ENCODE measurements around the gene MOV10. TPM values are rescaled to one million over a fixed set of nuclear protein-coding genes. Genes with fewer than 3 reads are reported as not detected.
A peak's percentile ranks its signal among the peaks of the same experiment; 100 is the strongest.

MOV10 gene, protein sequence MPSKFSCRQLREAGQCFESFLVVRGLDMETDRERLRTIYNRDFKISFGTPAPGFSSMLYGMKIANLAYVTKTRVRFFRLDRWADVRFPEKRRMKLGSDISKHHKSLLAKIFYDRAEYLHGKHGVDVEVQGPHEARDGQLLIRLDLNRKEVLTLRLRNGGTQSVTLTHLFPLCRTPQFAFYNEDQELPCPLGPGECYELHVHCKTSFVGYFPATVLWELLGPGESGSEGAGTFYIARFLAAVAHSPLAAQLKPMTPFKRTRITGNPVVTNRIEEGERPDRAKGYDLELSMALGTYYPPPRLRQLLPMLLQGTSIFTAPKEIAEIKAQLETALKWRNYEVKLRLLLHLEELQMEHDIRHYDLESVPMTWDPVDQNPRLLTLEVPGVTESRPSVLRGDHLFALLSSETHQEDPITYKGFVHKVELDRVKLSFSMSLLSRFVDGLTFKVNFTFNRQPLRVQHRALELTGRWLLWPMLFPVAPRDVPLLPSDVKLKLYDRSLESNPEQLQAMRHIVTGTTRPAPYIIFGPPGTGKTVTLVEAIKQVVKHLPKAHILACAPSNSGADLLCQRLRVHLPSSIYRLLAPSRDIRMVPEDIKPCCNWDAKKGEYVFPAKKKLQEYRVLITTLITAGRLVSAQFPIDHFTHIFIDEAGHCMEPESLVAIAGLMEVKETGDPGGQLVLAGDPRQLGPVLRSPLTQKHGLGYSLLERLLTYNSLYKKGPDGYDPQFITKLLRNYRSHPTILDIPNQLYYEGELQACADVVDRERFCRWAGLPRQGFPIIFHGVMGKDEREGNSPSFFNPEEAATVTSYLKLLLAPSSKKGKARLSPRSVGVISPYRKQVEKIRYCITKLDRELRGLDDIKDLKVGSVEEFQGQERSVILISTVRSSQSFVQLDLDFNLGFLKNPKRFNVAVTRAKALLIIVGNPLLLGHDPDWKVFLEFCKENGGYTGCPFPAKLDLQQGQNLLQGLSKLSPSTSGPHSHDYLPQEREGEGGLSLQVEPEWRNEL
- polyA plus RNA-seq (2013, experiment 1 of 2), result 48.3 TPM
- 41.3 TPM for polyA plus RNA-seq (2013, experiment 2 of 2)

DNA sequence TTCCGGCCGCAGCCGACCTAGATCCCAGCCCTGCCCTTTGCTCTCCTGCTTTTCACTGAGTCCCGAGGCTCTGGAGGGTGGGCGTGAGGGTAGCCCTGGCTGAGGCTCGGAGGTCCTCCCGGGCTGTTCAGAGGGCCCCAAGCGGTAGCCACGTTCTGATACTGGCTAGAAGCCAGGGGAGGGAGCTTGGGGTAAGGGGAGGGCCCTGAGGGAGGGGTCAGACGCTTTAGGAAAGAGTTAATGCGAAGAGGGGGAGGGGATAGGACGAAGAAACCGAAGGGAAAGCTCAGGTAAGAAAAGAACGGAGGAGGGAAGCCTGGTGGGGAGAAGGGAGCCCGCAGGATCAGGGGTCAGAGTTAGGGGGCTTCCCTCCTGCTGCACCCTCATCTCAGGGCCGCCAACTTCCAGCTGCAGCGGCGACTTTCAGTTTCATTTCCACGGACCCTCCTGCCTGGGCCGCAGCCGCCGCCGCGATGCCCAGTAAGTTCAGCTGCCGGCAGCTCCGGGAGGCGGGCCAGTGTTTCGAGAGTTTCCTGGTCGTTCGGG, at the start of gene MOV10:
TSS of gene MOV10 (plus strand) at position 220 of the 546 bp plus-strand sequence. CDS start at position 474, 254 bp downstream.
- Histone ChIP-seq H3K9me3 (ENCODE audit: control insufficient read depth, low read length) (no peaks in the 10 kb centered on the region), H3K4me3 (ENCODE audit: extremely low read depth, insufficient read depth, low read length, poor library complexity, severe bottlenecking) (peak within 1 kb of the TSS; percentile 64), H3K4me1 (ENCODE audit: control insufficient read depth, insufficient read depth, low read length, poor library complexity, severe bottlenecking) (peaks cover 5% of the 10 kb centered on the region), H3K36me3 (ENCODE audit: control insufficient read depth, insufficient read depth, low read length) (peaks cover 30% of the 10 kb centered on the region), H3K27ac (ENCODE audit: low read depth, low read length, severe bottlenecking) (peak within 1 kb of the TSS; percentile 80)
- 0% methylated on average over 21 to 27 of the region's 30 CpGs for WGBS, 2 experiments (ENCODE audit: insufficient coverage in 2 of 2)

DNA sequence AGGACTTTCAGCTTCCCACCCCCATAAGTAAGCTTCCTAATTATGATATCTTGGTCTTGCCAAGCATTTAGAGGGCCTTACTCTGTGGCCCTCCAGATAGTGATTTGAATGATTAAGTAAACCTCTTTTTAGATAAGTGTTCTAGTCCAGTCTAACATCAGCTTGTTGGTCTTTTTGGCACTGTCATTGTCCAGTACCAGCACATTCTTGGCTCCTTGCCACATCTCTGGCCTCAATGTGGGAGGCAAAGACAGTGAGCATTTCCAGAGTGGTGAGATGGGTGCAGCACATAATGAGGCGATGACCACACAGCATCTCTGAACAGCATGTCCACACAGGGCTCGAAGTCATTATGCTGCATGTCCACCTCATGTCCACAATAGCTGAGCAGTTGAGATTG, 48.8 kb upstream of the MOV10 start:
- no peak overlapping the region for H3K4me3 ChIP-seq (ENCODE audit: extremely low read depth, insufficient read depth, low read length, poor library complexity, severe bottlenecking)
- H3K27ac ChIP-seq (ENCODE audit: low read depth, low read length, severe bottlenecking), result no peak overlapping the region
- H3K36me3 ChIP-seq (ENCODE audit: control insufficient read depth, insufficient read depth, low read length), result peaks cover 55% of the 10 kb centered on the region
- WGBS, 2 experiments (ENCODE audit: insufficient coverage in 2 of 2), result 86 to 100% methylated on average over 1 to 2 of the region's 2 CpGs
- no peaks in the 10 kb centered on the region for H3K9me3 ChIP-seq (ENCODE audit: control insufficient read depth, low read length)
- peaks cover 3% of the 10 kb centered on the region for H3K4me1 ChIP-seq (ENCODE audit: control insufficient read depth, insufficient read depth, low read length, poor library complexity, severe bottlenecking)

DNA sequence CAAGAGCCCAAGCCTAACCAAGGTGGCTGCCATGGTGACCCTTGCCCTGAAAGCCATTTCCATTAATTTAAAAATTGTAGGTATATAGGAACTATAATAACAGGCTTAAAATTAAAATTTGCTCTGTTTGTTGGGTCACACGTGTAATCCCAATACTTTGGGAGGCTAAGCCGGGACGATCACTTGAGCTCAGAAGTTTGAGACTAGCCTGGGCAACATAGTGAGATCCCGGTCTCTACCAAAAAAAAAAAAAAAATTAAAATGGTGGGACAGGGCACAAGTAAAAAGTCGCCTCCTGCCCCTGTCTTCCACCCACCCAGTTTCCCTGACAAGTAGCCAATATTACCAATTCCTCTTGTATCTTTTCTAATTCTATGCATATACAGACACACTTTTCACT, 48.3 kb upstream of the MOV10 start:
- no peak overlapping the region for H3K4me3 ChIP-seq (ENCODE audit: extremely low read depth, insufficient read depth, low read length, poor library complexity, severe bottlenecking)
- peaks cover 60% of the 10 kb centered on the region for H3K36me3 ChIP-seq (ENCODE audit: control insufficient read depth, insufficient read depth, low read length)
- H3K4me1 ChIP-seq (ENCODE audit: control insufficient read depth, insufficient read depth, low read length, poor library complexity, severe bottlenecking), result peaks cover 3% of the 10 kb centered on the region
- no peak overlapping the region for H3K27ac ChIP-seq (ENCODE audit: low read depth, low read length, severe bottlenecking)
- H3K9me3 ChIP-seq (ENCODE audit: control insufficient read depth, low read length), result no peaks in the 10 kb centered on the region
- 98 to 100% methylated on average over 2 to 5 of the region's 5 CpGs for WGBS, 2 experiments (ENCODE audit: insufficient coverage in 2 of 2)

DNA sequence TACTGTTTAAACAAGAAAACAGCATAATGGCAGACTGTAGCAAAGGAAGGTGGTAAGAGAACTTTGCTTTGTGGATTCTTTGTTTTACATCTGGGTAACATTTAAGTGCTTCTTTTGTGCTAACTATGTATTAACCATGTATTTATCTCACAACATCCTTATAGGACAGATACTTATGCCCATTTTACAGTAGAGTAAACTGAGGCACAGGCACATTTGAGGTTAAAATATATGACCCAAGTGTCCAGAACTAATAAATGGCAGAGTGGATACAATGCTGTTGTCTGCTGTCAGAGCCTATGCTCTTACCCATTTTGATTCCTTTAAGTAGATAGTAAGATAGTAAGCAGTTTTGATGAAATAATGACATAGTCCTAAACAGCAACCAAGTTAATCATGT, 47.6 kb upstream of the MOV10 start:
- no peaks in the 10 kb centered on the region for H3K9me3 ChIP-seq (ENCODE audit: control insufficient read depth, low read length)
- no peak overlapping the region for H3K27ac ChIP-seq (ENCODE audit: low read depth, low read length, severe bottlenecking)
- no peaks in the 10 kb centered on the region for H3K4me1 ChIP-seq (ENCODE audit: control insufficient read depth, insufficient read depth, low read length, poor library complexity, severe bottlenecking)
- peaks cover 60% of the 10 kb centered on the region for H3K36me3 ChIP-seq (ENCODE audit: control insufficient read depth, insufficient read depth, low read length)
- no peak overlapping the region for H3K4me3 ChIP-seq (ENCODE audit: extremely low read depth, insufficient read depth, low read length, poor library complexity, severe bottlenecking)

DNA sequence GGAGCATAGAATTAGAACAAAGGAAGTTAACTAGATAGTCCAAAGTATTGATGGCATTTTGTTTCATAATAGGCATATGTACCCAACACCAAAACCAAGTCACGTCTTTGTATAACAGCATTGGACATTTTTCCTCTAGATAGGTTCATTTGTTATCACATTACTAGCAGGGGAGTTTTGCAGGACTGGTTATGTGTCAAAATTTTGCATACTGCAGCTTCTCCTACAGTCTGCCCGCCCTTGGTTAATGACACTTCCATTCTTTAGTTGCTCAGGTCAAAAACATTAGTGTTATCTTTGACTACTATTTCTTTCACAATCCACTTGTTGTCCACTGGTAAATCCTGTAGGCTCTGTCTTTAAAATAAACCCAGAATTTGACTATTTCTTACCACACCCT, 45.9 kb upstream of the MOV10 start:
- Histone ChIP-seq H3K27ac (ENCODE audit: low read depth, low read length, severe bottlenecking) (no peak overlapping the region), H3K36me3 (ENCODE audit: control insufficient read depth, insufficient read depth, low read length) (peaks cover 66% of the 10 kb centered on the region)
- WGBS, 2 experiments (ENCODE audit: insufficient coverage in 2 of 2), result 100% methylated on average over 1 of the region's 2 CpGs

DNA sequence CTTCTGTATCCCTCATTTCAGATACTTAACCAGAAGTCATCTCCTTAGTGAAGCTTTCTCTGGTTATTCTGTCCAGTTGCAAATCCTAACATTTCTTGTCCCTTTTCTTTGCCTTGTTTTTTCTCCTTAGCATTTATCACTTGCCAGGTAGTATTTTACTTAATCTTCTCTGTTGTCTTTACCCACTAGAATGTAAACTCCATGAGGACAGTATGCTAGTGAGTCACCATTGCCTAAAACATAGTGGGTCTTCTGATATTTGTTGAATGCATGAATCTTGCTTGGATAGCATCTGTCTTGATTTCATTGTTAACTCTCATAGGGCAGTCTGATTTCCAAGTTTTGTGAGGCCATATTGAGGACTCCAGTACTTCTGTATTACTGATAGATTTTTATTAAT, 45.2 kb upstream of the MOV10 start:
- no peak overlapping the region for H3K4me3 ChIP-seq (ENCODE audit: extremely low read depth, insufficient read depth, low read length, poor library complexity, severe bottlenecking)
- H3K27ac ChIP-seq (ENCODE audit: low read depth, low read length, severe bottlenecking), result no peak overlapping the region
- H3K9me3 ChIP-seq (ENCODE audit: control insufficient read depth, low read length), result no peaks in the 10 kb centered on the region
- H3K36me3 ChIP-seq (ENCODE audit: control insufficient read depth, insufficient read depth, low read length), result peaks cover 63% of the 10 kb centered on the region
- H3K4me1 ChIP-seq (ENCODE audit: control insufficient read depth, insufficient read depth, low read length, poor library complexity, severe bottlenecking), result no peaks in the 10 kb centered on the region

More for the DNA sequence above, 45.9 kb upstream of the MOV10 start:
- Histone ChIP-seq H3K9me3 (ENCODE audit: control insufficient read depth, low read length) (no peaks in the 10 kb centered on the region), H3K4me1 (ENCODE audit: control insufficient read depth, insufficient read depth, low read length, poor library complexity, severe bottlenecking) (no peaks in the 10 kb centered on the region), H3K4me3 (ENCODE audit: extremely low read depth, insufficient read depth, low read length, poor library complexity, severe bottlenecking) (no peak overlapping the region)

DNA sequence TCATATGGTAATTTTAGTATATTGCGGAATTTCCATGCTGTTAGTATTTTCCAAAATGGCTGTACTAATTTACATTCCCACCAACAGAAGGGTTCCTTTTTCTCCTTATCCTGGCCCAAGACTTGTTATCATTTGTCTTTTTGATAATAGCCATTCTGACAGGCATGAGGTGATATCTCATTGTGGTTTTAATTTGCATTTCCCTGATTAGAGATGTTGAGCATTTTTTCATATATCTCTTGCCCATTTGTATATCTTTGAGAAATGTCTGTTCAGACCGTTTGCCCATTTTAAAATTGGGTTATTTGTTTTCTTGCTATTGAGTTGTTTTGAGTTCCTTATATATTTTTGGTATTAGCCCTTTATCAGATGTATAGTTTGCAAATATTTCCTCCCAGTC, 40.8 kb upstream of the MOV10 start:
- WGBS, 2 experiments (ENCODE audit: insufficient coverage in 2 of 2), result no CpG with 5 or more reads among the region's 2 CpGs
- Histone ChIP-seq H3K9me3 (ENCODE audit: control insufficient read depth, low read length) (no peaks in the 10 kb centered on the region), H3K27ac (ENCODE audit: low read depth, low read length, severe bottlenecking) (no peak overlapping the region)

DNA sequence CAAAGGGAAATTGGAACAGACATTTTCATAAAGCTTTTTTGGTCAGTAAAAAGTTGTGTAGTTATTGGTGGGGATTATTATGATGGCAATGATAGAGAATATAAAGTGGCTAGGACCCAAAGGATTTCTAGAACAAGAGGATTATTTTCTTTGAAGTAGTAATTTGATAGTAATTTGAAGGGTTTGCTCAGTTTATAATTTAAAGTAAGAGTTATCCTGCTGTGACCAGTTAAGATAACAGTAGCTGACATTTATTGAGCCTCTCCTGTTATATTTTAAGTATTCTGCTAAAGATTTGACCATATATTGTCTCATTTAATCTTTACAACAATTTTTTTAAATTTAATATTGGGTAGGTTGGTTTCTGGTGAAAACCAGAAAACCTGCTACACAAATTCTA, 40.1 kb upstream of the MOV10 start:
- peaks cover 35% of the 10 kb centered on the region for H3K36me3 ChIP-seq (ENCODE audit: control insufficient read depth, insufficient read depth, low read length)
- H3K4me3 ChIP-seq (ENCODE audit: extremely low read depth, insufficient read depth, low read length, poor library complexity, severe bottlenecking), result no peak overlapping the region
- peaks cover 2% of the 10 kb centered on the region for H3K9me3 ChIP-seq (ENCODE audit: control insufficient read depth, low read length)
- H3K4me1 ChIP-seq (ENCODE audit: control insufficient read depth, insufficient read depth, low read length, poor library complexity, severe bottlenecking), result peaks cover 8% of the 10 kb centered on the region
- H3K27ac ChIP-seq (ENCODE audit: low read depth, low read length, severe bottlenecking), result no peak overlapping the region

More for the DNA sequence above, 40.8 kb upstream of the MOV10 start:
- H3K4me1 ChIP-seq (ENCODE audit: control insufficient read depth, insufficient read depth, low read length, poor library complexity, severe bottlenecking), result peaks cover 8% of the 10 kb centered on the region
- H3K4me3 ChIP-seq (ENCODE audit: extremely low read depth, insufficient read depth, low read length, poor library complexity, severe bottlenecking), result no peak overlapping the region
- peaks cover 40% of the 10 kb centered on the region for H3K36me3 ChIP-seq (ENCODE audit: control insufficient read depth, insufficient read depth, low read length)

DNA sequence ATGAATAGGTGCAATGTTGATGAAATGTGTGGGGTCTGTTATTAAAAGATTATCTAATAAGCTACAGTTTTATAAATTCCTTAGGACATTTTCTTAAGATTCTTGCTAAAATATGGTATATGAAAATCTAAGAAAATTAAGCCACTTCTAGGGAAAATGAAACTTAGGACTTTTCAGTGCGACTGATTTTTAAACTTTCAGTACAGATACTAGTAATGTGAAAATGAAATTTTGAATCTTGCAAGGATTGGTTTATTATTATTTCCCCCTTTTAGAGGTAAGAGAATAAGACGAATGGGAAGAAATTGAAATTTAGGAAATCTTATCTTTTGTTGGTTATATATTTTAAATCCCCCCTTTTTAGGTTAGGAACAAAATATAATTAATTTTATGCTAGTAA, 38.4 kb upstream of the MOV10 start:
- H3K4me1 ChIP-seq (ENCODE audit: control insufficient read depth, insufficient read depth, low read length, poor library complexity, severe bottlenecking), result peaks cover 8% of the 10 kb centered on the region
- 100% methylated on average over 1 of the region's 2 CpGs; no CpG with 5 or more reads in 1 of the 2 experiments for WGBS, 2 experiments (ENCODE audit: insufficient coverage in 2 of 2)
- no peak overlapping the region for H3K27ac ChIP-seq (ENCODE audit: low read depth, low read length, severe bottlenecking)
- H3K36me3 ChIP-seq (ENCODE audit: control insufficient read depth, insufficient read depth, low read length), result peaks cover 22% of the 10 kb centered on the region
- no peak overlapping the region for H3K4me3 ChIP-seq (ENCODE audit: extremely low read depth, insufficient read depth, low read length, poor library complexity, severe bottlenecking)
- H3K9me3 ChIP-seq (ENCODE audit: control insufficient read depth, low read length), result peaks cover 3% of the 10 kb centered on the region

DNA sequence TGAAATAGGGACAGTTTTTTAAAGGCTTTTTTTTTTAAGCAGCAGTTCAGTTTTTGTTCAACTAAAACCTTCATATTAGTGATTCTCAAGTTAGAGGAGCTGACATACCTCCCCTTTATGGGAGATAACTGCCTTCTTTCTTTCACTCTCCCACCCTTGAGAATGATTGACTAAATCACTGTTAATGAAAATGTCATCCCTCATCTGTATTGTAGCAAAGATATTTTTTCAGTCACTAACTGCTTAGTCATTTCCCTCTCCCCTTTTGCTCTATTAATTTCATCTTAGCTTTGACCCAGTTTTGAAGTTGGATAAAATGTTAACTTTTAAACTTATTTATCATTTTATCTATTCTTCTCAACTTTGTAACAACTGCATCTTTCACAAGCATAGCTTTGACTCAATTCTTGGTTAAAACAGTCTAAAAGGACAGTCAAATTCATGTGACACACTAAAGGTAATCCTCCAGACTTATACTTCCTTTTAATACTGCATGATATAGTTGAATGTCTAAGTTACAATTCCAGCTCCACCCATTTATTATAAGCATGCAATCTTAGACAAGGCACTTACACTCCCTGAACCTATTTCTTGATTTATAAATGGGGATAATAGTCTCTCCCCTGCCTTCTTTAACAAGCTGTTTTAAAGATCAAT, 37.7 kb upstream of the MOV10 start:
- H3K4me3 ChIP-seq (ENCODE audit: extremely low read depth, insufficient read depth, low read length, poor library complexity, severe bottlenecking), result no peak overlapping the region
- peaks cover 8% of the 10 kb centered on the region for H3K4me1 ChIP-seq (ENCODE audit: control insufficient read depth, insufficient read depth, low read length, poor library complexity, severe bottlenecking)
- H3K36me3 ChIP-seq (ENCODE audit: control insufficient read depth, insufficient read depth, low read length), result peaks cover 18% of the 10 kb centered on the region
- peak overlapping the region; percentile 10 for H3K27ac ChIP-seq (ENCODE audit: low read depth, low read length, severe bottlenecking)
- H3K9me3 ChIP-seq (ENCODE audit: control insufficient read depth, low read length), result peaks cover 3% of the 10 kb centered on the region
